Measurements from ENCODE around the gene ALPI.
A peak's percentile ranks its signal among the peaks of the same experiment; 100 is the strongest.
"Not testable (repeated sequence)": the region's sequence is repeated elsewhere in the genome, so short reads cannot be mapped to it uniquely, and the experiment has no call there.

GRCh38 chr2:232440220-232441018 is 15.5 kb upstream of the ALPI start:
- peak; percentile 82 to 97 (median 95) for TF ChIP-seq CTCF (IDR thresholded peaks at IDR 0.05)
- not testable (repeated sequence) for TF ChIP-seq POLR2A (IDR thresholded peaks at IDR 0.05)
